Liver (tissue), 9 donors: Measurements from ENCODE around the gene TIMP3. TPM values are rescaled to one million over a fixed set of nuclear protein-coding genes. Genes with fewer than 3 reads are reported as not detected.

Source experiments
- DNase-seq: peaks from one replicate; pipeline ENCODE4 v3.0.0-alpha.2; 2017; ENCODE audit warnings: low spot score
- H3K27ac ChIP-seq, 2 donors: one replicate each; pipeline ENCODE4 v1.7.0; 2013; ENCODE audit warnings: inconsistent platforms in 2 of 2, low read length in 2 of 2, control low read depth in 1 of 2, low read depth in 1 of 2, mild to moderate bottlenecking in 1 of 2
- H3K27me3 ChIP-seq, 4 donors: one replicate each; pipeline versions ENCODE4 v1.6.1 to v1.7.0; 2013; ENCODE audit warnings: low read length in 3 of 4, inconsistent platforms in 1 of 4, mild to moderate bottlenecking in 1 of 4, moderate library complexity in 1 of 4; ENCODE audit not compliant: control insufficient read depth in 4 of 4, insufficient read depth in 4 of 4
- H3K36me3 ChIP-seq, 4 donors: one replicate each; pipeline versions ENCODE4 v1.6.1 to v1.7.0; 2013; ENCODE audit warnings: low read length in 3 of 4, mild to moderate bottlenecking in 3 of 4, low read depth in 1 of 4, moderate library complexity in 1 of 4; ENCODE audit not compliant: control insufficient read depth in 4 of 4, insufficient read depth in 3 of 4
- H3K4me1 ChIP-seq, 4 donors: one replicate each; pipeline versions ENCODE4 v1.6.1 to v1.7.0; 2013; ENCODE audit warnings: low read length in 3 of 4, mild to moderate bottlenecking in 3 of 4, moderate library complexity in 1 of 4; ENCODE audit not compliant: control insufficient read depth in 4 of 4, insufficient read depth in 4 of 4
- H3K4me3 ChIP-seq, 3 donors: one replicate each; pipeline versions ENCODE4 v1.6.1 to v1.7.0; 2013; ENCODE audit warnings: low read length in 3 of 3, control low read depth in 1 of 3, low read depth in 1 of 3, mild to moderate bottlenecking in 1 of 3
- H3K9ac ChIP-seq, 2 donors: one replicate each; pipeline ENCODE4 v1.7.0; 2013; ENCODE audit warnings: low read length in 2 of 2, mild to moderate bottlenecking in 2 of 2, moderate library complexity in 2 of 2, control low read depth in 1 of 2, low read depth in 1 of 2
- H3K9me3 ChIP-seq, 4 donors: one replicate each; pipeline versions ENCODE4 v1.6.1 to v1.7.0; 2013; ENCODE audit warnings: low read length in 3 of 4; ENCODE audit not compliant: control insufficient read depth in 4 of 4
- EGR1 ChIP-seq, 2 donors: IDR thresholded peaks; 2 replicates each; pipeline ENCODE4 v1.6.1; 2016 to 2018; ENCODE audit warnings: antibody characterized with exemption in 2 of 2, low read depth in 2 of 2
- FOXA2 ChIP-seq: IDR thresholded peaks from 2 replicates; pipeline ENCODE4 v1.6.1; 2016; ENCODE audit warnings: antibody characterized with exemption
- GABPA ChIP-seq, 2 donors: IDR thresholded peaks in 1 of 2; conservative IDR thresholded peaks in 1 of 2; 2 replicates each; pipeline ENCODE4 v1.6.1; 2016; ENCODE audit warnings: antibody characterized with exemption in 2 of 2, mild to moderate bottlenecking in 1 of 2, moderate library complexity in 1 of 2
- HNF4A ChIP-seq, 2 donors: conservative IDR thresholded peaks; 2 replicates each; pipeline ENCODE4 v1.6.1; 2016; ENCODE audit warnings: antibody characterized with exemption in 2 of 2, mild to moderate bottlenecking in 2 of 2
- HNF4G ChIP-seq: IDR thresholded peaks from 2 replicates; pipeline ENCODE4 v1.6.1; 2016; ENCODE audit warnings: antibody characterized with exemption
- JUND ChIP-seq, 2 donors: IDR thresholded peaks; 2 replicates each; pipeline ENCODE4 v1.6.1; 2016; ENCODE audit warnings: antibody characterized with exemption in 2 of 2
- RAD21 ChIP-seq, 2 donors: IDR thresholded peaks; 2 replicates each; pipeline ENCODE4 v1.6.1; 2016; ENCODE audit warnings: antibody characterized with exemption in 2 of 2, mild to moderate bottlenecking in 2 of 2
- RXRA ChIP-seq, 2 donors: IDR thresholded peaks; 2 replicates each; pipeline ENCODE4 v1.6.1; 2017 to 2018; ENCODE audit warnings: antibody characterized with exemption in 2 of 2, mild to moderate bottlenecking in 1 of 2
- SP1 ChIP-seq: IDR thresholded peaks from 2 replicates; pipeline ENCODE4 v1.6.1; 2018; ENCODE audit warnings: antibody characterized with exemption, mild to moderate bottlenecking
- YY1 ChIP-seq: IDR thresholded peaks from 2 replicates; pipeline ENCODE4 v1.6.1; 2016; ENCODE audit warnings: antibody characterized with exemption, mild to moderate bottlenecking
- WGBS: extraction: QIAGEN DNeasy Blood & Tissue Kit; methylation state at CpG from one replicate; pipeline ENCODE4 v1.1.7; 2013; 5-methylcytosine and 5-hydroxymethylcytosine counted together
- polyA plus RNA-seq, 2 donors: library from polyadenylated mRNA; stranded (reverse) in 1 of 2; unstranded in 1 of 2; fragments of 200-250 nt in 1 of 2; fragments of >200 nt in 1 of 2; fragmentation: Nextera tagmentation in 1 of 2; extraction: Ambion mirVana in 1 of 2; gene quantifications; one replicate each; pipeline versions ENCODE4 v1.2.1 to v1.2.3, GENCODE V29; 2013 to 2015
- total RNA-seq, 2 donors: library from RNA; depleted of rRNA; stranded (reverse); fragments of >200 nt; gene quantifications; one replicate each; pipeline ENCODE4 v1.2.3, GENCODE V29; 2014
- TF ChIP-seq, protein P1 (sequence below): fragments of 150-350 bp; IDR thresholded peaks from 2 replicates; pipeline ENCODE4 v1.5.1; 2017; ENCODE audit warnings: improper control_type of control experiment, low read depth, low read length; ENCODE audit not compliant: missing input control
- TF ChIP-seq, protein P2 (sequence below): IDR thresholded peaks from 2 replicates; pipeline ENCODE4 v1.6.1; 2016; ENCODE audit warnings: antibody characterized with exemption, mild to moderate bottlenecking
- TF ChIP-seq, protein P3 (sequence below): IDR thresholded peaks from 2 replicates; pipeline ENCODE4 v1.6.1; 2016; ENCODE audit warnings: antibody characterized with exemption
- TF ChIP-seq, protein P4 (sequence below): IDR thresholded peaks from 2 replicates; pipeline ENCODE4 v1.6.1; 2016; ENCODE audit warnings: antibody characterized with exemption
- donor health status: healthy.
- donor health status: healthy.
- donor health status: healthy.
- donor health status: healthy.
- donor health status: healthy.

TIMP3 gene
- total and polyA plus RNA-seq, 4 donors, result 28.0 to 44.0 (median 31.2) TPM

DNA sequence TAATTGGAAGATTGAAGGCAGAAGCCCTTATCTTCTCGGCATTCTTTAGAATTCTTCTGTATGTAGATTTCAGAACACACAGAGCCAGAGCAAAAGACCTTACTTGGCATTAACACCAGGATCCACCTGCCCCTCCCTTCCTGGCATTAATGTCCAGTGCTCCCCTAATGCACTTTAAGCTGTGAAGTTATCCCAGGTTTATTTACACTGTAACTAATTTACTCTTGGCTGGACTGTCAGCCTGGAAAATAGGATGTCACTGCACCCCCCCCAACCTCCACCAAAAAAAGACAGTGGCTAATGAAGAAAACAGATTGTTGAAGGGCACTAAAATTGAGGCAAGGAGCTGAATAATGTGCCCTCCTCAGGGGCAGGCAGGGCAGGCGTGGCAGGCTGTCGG, 30.1 kb downstream of the TIMP3 start:
- no peaks in the 10 kb centered on the region for H3K9me3 ChIP-seq
- WGBS, result 85% methylated on average over 3 of the region's 3 CpGs
- H3K27me3 ChIP-seq, result no peaks in the 10 kb centered on the region
- H3K4me1 ChIP-seq, result no peaks in the 10 kb centered on the region
- H3K27ac ChIP-seq, result no peak overlapping the region
- no peak overlapping the region for H3K9ac ChIP-seq
- no peak for DNase-seq
- TF ChIP-seq, protein P1, sequence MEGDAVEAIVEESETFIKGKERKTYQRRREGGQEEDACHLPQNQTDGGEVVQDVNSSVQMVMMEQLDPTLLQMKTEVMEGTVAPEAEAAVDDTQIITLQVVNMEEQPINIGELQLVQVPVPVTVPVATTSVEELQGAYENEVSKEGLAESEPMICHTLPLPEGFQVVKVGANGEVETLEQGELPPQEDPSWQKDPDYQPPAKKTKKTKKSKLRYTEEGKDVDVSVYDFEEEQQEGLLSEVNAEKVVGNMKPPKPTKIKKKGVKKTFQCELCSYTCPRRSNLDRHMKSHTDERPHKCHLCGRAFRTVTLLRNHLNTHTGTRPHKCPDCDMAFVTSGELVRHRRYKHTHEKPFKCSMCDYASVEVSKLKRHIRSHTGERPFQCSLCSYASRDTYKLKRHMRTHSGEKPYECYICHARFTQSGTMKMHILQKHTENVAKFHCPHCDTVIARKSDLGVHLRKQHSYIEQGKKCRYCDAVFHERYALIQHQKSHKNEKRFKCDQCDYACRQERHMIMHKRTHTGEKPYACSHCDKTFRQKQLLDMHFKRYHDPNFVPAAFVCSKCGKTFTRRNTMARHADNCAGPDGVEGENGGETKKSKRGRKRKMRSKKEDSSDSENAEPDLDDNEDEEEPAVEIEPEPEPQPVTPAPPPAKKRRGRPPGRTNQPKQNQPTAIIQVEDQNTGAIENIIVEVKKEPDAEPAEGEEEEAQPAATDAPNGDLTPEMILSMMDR, result no peak
- TF ChIP-seq, protein P2, sequence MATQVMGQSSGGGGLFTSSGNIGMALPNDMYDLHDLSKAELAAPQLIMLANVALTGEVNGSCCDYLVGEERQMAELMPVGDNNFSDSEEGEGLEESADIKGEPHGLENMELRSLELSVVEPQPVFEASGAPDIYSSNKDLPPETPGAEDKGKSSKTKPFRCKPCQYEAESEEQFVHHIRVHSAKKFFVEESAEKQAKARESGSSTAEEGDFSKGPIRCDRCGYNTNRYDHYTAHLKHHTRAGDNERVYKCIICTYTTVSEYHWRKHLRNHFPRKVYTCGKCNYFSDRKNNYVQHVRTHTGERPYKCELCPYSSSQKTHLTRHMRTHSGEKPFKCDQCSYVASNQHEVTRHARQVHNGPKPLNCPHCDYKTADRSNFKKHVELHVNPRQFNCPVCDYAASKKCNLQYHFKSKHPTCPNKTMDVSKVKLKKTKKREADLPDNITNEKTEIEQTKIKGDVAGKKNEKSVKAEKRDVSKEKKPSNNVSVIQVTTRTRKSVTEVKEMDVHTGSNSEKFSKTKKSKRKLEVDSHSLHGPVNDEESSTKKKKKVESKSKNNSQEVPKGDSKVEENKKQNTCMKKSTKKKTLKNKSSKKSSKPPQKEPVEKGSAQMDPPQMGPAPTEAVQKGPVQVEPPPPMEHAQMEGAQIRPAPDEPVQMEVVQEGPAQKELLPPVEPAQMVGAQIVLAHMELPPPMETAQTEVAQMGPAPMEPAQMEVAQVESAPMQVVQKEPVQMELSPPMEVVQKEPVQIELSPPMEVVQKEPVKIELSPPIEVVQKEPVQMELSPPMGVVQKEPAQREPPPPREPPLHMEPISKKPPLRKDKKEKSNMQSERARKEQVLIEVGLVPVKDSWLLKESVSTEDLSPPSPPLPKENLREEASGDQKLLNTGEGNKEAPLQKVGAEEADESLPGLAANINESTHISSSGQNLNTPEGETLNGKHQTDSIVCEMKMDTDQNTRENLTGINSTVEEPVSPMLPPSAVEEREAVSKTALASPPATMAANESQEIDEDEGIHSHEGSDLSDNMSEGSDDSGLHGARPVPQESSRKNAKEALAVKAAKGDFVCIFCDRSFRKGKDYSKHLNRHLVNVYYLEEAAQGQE, result no peak
- TF ChIP-seq EGR1 (IDR thresholded peaks at IDR 0.05; ENCODE audit: low read depth in 2 of 2), result no peak
- no peak for TF ChIP-seq YY1
- TF ChIP-seq, protein P3, sequence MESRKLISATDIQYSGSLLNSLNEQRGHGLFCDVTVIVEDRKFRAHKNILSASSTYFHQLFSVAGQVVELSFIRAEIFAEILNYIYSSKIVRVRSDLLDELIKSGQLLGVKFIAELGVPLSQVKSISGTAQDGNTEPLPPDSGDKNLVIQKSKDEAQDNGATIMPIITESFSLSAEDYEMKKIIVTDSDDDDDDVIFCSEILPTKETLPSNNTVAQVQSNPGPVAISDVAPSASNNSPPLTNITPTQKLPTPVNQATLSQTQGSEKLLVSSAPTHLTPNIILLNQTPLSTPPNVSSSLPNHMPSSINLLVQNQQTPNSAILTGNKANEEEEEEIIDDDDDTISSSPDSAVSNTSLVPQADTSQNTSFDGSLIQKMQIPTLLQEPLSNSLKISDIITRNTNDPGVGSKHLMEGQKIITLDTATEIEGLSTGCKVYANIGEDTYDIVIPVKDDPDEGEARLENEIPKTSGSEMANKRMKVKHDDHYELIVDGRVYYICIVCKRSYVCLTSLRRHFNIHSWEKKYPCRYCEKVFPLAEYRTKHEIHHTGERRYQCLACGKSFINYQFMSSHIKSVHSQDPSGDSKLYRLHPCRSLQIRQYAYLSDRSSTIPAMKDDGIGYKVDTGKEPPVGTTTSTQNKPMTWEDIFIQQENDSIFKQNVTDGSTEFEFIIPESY, result no peak
- no peak for TF ChIP-seq RAD21 (IDR thresholded peaks at IDR 0.05)
- TF ChIP-seq RXRA (IDR thresholded peaks at IDR 0.05), result no peak
- no peak for TF ChIP-seq HNF4G
- TF ChIP-seq, protein P4, sequence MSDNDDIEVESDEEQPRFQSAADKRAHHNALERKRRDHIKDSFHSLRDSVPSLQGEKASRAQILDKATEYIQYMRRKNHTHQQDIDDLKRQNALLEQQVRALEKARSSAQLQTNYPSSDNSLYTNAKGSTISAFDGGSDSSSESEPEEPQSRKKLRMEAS, result no peak
- TF ChIP-seq JUND (IDR thresholded peaks at IDR 0.05), result no peak
- no peak for TF ChIP-seq FOXA2
- TF ChIP-seq GABPA (IDR thresholded peaks at IDR 0.05 in 1 of 2, conservative IDR thresholded peaks at IDR 0.05 in 1 of 2), result no peak
- no peak overlapping the region for H3K4me3 ChIP-seq
- no peaks in the 10 kb centered on the region for H3K36me3 ChIP-seq

DNA sequence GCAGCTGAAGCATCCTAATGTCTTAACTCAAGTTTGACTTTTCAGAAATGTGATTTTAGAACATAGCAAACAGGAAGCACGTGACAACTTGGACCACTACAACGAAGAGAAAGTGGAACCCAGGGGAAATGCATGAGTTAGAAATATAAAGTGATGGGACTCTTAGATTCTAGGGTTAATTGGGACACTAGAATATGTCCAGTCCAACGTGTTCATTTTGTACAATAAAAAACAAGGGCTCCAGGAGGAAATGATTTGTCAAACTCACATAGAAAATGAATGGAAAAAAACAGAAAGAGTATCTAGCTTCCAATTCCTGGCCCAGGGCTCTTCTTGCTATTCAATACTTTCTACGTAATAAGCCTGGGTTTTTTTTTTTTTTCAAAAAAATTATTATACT, 30.7 kb downstream of the TIMP3 start:
- Histone ChIP-seq H3K9me3 (no peaks in the 10 kb centered on the region), H3K9ac (no peak overlapping the region), H3K36me3 (no peaks in the 10 kb centered on the region), H3K27me3 (no peaks in the 10 kb centered on the region), H3K27ac (no peak overlapping the region), H3K4me3 (no peak overlapping the region), H3K4me1 (no peaks in the 10 kb centered on the region)
- WGBS, result 70% methylated on average over 4 of the region's 4 CpGs
- TF ChIP-seq, protein P4, result no peak
- TF ChIP-seq SP1, result no peak
- no peak for TF ChIP-seq YY1
- no peak for TF ChIP-seq HNF4A (conservative IDR thresholded peaks at IDR 0.05)
- DNase-seq, result no peak
